Right renal cortex interstitium (tissue), 3 donors: ENCODE results near the gene ZNF322. TPM values are rescaled to one million over a fixed set of nuclear protein-coding genes. Genes with fewer than 3 reads are reported as not detected.

ENCODE experiments used
- DNase-seq, 3 donors: peaks; one replicate each; pipeline ENCODE4 v3.0.0-alpha.2; 2013; ENCODE audit warnings: low read depth in 3 of 3, low spot score in 2 of 3
- polyA plus RNA-seq, 3 donors: library from polyadenylated mRNA; unstranded; fragments of 120-200 nt; gene quantifications; one replicate each; pipeline ENCODE4 v1.2.1, GENCODE V29; 2013; ENCODE audit not compliant: insufficient read length in 3 of 3

ZNF322 gene
- polyA plus RNA-seq, 3 donors: 41.2 to 46.9 (median 44.7) TPM

GRCh38 chr6:26613689-26614683 is 45.6 kb downstream of the ZNF322 start:
- DNase-seq: no peak

- DNase-seq: no peak
These were observed 46.3 kb downstream of the ZNF322 start for GRCh38 chr6:26613201-26613600.

- no peak for DNase-seq
These were observed 47.9 kb downstream of the ZNF322 start for GRCh38 chr6:26611599-26611998.

- DNase-seq: no peak
These were observed 50.1 kb downstream of the ZNF322 start for GRCh38 chr6:26609463-26609862.

- no peak for DNase-seq
These were observed 51.9 kb downstream of the ZNF322 start for GRCh38 chr6:26607434-26608230.

- DNase-seq: no peak
These were observed 54.7 kb downstream of the ZNF322 start for GRCh38 chr6:26604797-26605196.

GRCh38 chr6:26604026-26604425 is 55.5 kb downstream of the ZNF322 start:
- DNase-seq: no peak

GRCh38 chr6:26602262-26602661 is 57.3 kb downstream of the ZNF322 start:
- no peak for DNase-seq

GRCh38 chr6:26600759-26601158 is 58.8 kb downstream of the ZNF322 start:
- no peak for DNase-seq

- DNase-seq: no peak
These were observed 60.0 kb downstream of the ZNF322 start for GRCh38 chr6:26599591-26599990.

GRCh38 chr6:26599134-26599533 is 60.4 kb downstream of the ZNF322 start:
- no peak for DNase-seq

GRCh38 chr6:26598267-26598666 is 61.3 kb downstream of the ZNF322 start:
- no peak for DNase-seq

- no peak for DNase-seq
These were observed 61.7 kb downstream of the ZNF322 start for GRCh38 chr6:26597821-26598220.

GRCh38 chr6:26597389-26597766 is 62.2 kb downstream of the ZNF322 start:
- no peak for DNase-seq

GRCh38 chr6:26596579-26597388 is 62.8 kb downstream of the ZNF322 start, which contains the start of gene ABT1:
ABT1 (plus strand) TSS chr6:26596953; CDS start chr6:26596983, 30 bp downstream.
- DNase-seq: peak; percentile 97

GRCh38 chr6:26595669-26596269 is 63.8 kb downstream of the ZNF322 start:
- DNase-seq: peak in 2 of 3 donors; percentile 83 to 84

GRCh38 chr6:26594730-26595632 is 64.6 kb downstream of the ZNF322 start:
- no peak for DNase-seq

- no peak for DNase-seq
These were observed 65.4 kb downstream of the ZNF322 start for GRCh38 chr6:26594131-26594498.
